Endothelial cell of umbilical vein (primary cell): ENCODE results near the gene CEP19.

Source experiments
- CTCF ChIP-seq, 2 donors: IDR thresholded peaks; 1 replicate in 1 of 2; 2 replicates in 1 of 2; pipeline ENCODE4 v1.5.1; 2011; ENCODE audit warnings: low read length in 2 of 2, mild to moderate bottlenecking in 2 of 2, moderate library complexity in 2 of 2, control low read depth in 1 of 2, inconsistent platforms in 1 of 2, low read depth in 1 of 2; ENCODE audit not compliant: insufficient read depth in 1 of 2; ENCODE audit errors: extremely low read depth in 1 of 2
- EZH2 ChIP-seq: IDR thresholded peaks from 2 replicates; pipeline ENCODE4 v1.6.1; 2012; ENCODE audit warnings: borderline replicate concordance, low read depth, mild to moderate bottlenecking, moderate library complexity, low read length, inconsistent platforms; ENCODE audit not compliant: severe bottlenecking
- MAX ChIP-seq: IDR thresholded peaks from 2 replicates; pipeline ENCODE4 v1.6.1; 2011; ENCODE audit not compliant: insufficient read depth, insufficient read length
- POLR2A ChIP-seq: IDR thresholded peaks from 2 replicates; pipeline ENCODE4 v1.6.1; 2012; ENCODE audit warnings: low read depth, mild to moderate bottlenecking, control low read depth, low read length
- POLR2AphosphoS5 ChIP-seq: IDR thresholded peaks from 2 replicates; pipeline ENCODE4 v1.6.1; 2012; ENCODE audit warnings: low read depth, mild to moderate bottlenecking, control low read depth, low read length, moderate library complexity; ENCODE audit not compliant: insufficient read depth

GRCh38 chr3:196677353-196677752 lies 34.7 kb downstream of the CEP19 start:
- TF ChIP-seq CTCF (IDR thresholded peaks at IDR 0.05; ENCODE audit: extremely low read depth in 1 of 2, insufficient read depth in 1 of 2, low read depth in 1 of 2, low read length in 2 of 2) = no peak
- TF ChIP-seq MAX = no peak
- TF ChIP-seq POLR2AphosphoS5 = no peak
- TF ChIP-seq EZH2 = no peak
- no peak for TF ChIP-seq POLR2A
